Panc1 (cell line): Measurements from ENCODE around the gene BAIAP2. TPM values are rescaled to one million over a fixed set of nuclear protein-coding genes. Genes with fewer than 3 reads are reported as not detected.

Source experiments
- ATAC-seq: fragments of 200-7000 bp; cut with Tn5 transposase; 2 replicates; pipeline ENCODE4 v1.9.1; 2020; ENCODE audit warnings: mild to moderate bottlenecking, moderate library complexity
- BruUV-seq: library from RNA; stranded (reverse); fragments of 400-500 nt; replicated peaks from 2 replicates; lab custom pipeline; 2021; lab: Mats Ljungman, UMichigan
- CTCF ChIA-PET: fragments of 300-600 bp; sonication (Branson Sonifier 250); formaldehyde crosslinking; loops from one replicate; lab custom pipeline; 2022; ENCODE audit warnings: antibody characterized with exemption; lab: Charles Lee
- POLR2A ChIA-PET: fragments of 300-600 bp; sonication (Branson Sonifier 250); formaldehyde crosslinking; loops from one replicate; lab custom pipeline; 2022; ENCODE audit warnings: antibody characterized with exemption; lab: Charles Lee
- DNase-seq: peaks from one replicate; pipeline ENCODE4 v3.0.0-alpha.2; 2010; ENCODE audit warnings: low read depth, low spot score
- H3K27ac ChIP-seq: 2 replicates; pipeline ENCODE4 v1.5.1; 2011; ENCODE audit warnings: mild to moderate bottlenecking, low read length, inconsistent platforms
- H3K27me3 ChIP-seq: fragments of 200-500 bp; sonication (Bioruptor generic); 2 replicates; pipeline ENCODE4 v1.6.0; 2014; ENCODE audit warnings: low read length, inconsistent platforms; ENCODE audit not compliant: control insufficient read depth, insufficient read depth
- H3K36me3 ChIP-seq: fragments of 200-500 bp; sonication (Bioruptor generic); 2 replicates; pipeline ENCODE4 v1.5.1; 2014; ENCODE audit warnings: inconsistent platforms, mild to moderate bottlenecking, low read length, moderate library complexity; ENCODE audit not compliant: control insufficient read depth, insufficient read depth
- H3K4me1 ChIP-seq: 2 replicates; pipeline ENCODE4 v1.5.1; 2011; ENCODE audit warnings: inconsistent platforms, mild to moderate bottlenecking, low read length, moderate library complexity; ENCODE audit not compliant: control insufficient read depth, insufficient read depth
- H3K4me3 ChIP-seq, 2 experiments: 2 replicates each; pipeline ENCODE4 v1.5.1; 2011 to 2012; ENCODE audit warnings: low read depth in 2 of 2, low read length in 2 of 2, mild to moderate bottlenecking in 2 of 2, inconsistent platforms in 1 of 2, moderate library complexity in 1 of 2
- H3K9me3 ChIP-seq: fragments of 200-500 bp; sonication (Bioruptor generic); 2 replicates; pipeline ENCODE4 v1.5.1; 2014; ENCODE audit warnings: low read depth, mild to moderate bottlenecking, inconsistent platforms, low read length, moderate library complexity; ENCODE audit not compliant: control insufficient read depth, insufficient read depth
- CTCF ChIP-seq: fragments of 450-650 bp; IDR thresholded peaks from 2 replicates; pipeline ENCODE4 v1.5.1; 2017; ENCODE audit warnings: mild to moderate bottlenecking
- POLR2AphosphoS5 ChIP-seq: IDR thresholded peaks from 2 replicates; pipeline ENCODE4 v1.6.1; 2012; ENCODE audit warnings: mild to moderate bottlenecking, low read depth, low read length, moderate library complexity
- REST ChIP-seq, 2 experiments: IDR thresholded peaks; 2 replicates each; pipeline ENCODE4 v1.6.1; 2011 to 2012; ENCODE audit warnings: low read depth in 2 of 2, control low read depth in 1 of 2, low read length in 1 of 2, mild to moderate bottlenecking in 1 of 2, moderate library complexity in 1 of 2; ENCODE audit not compliant: insufficient read depth in 1 of 2
- SIN3A ChIP-seq: IDR thresholded peaks from 2 replicates; pipeline ENCODE4 v1.6.1; 2012; ENCODE audit warnings: low read depth, mild to moderate bottlenecking, low read length, moderate library complexity, borderline replicate concordance; ENCODE audit not compliant: insufficient read depth
- TCF7L2 ChIP-seq: IDR thresholded peaks from 2 replicates; pipeline ENCODE4 v1.6.1; 2011; ENCODE audit warnings: mild to moderate bottlenecking, low read depth, low read length, inconsistent platforms
- in situ Hi-C: cut with HindIII; loops from 2 replicates; pipeline ENCODE4 v1.10.0; 2016; ENCODE audit warnings: low sequenced_read_pairs, low pct_unique_long_range_greater_than_20kb
- intact Hi-C: fragments of 100-400 bp; cut with micrococcal nuclease; formaldehyde crosslinking; loops from one replicate; pipeline ENCODE4 v1.10.0; 2022; ENCODE audit not compliant: unreplicated experiment
- total RNA-seq: library from RNA; stranded (reverse); gene quantifications from one replicate; pipeline ENCODE4 v1.2.1, GENCODE V29; 2021; ENCODE audit not compliant: unreplicated experiment

BAIAP2 gene
- total RNA-seq, 1 experiment from 2014 or later = 125 TPM

GRCh38 chr17:81060416-81060815 lies 25.5 kb downstream of the BAIAP2 start:
- BruUV-seq = no TSS peak
- Histone ChIP-seq H3K27me3 (no peaks in the 10 kb centered on the region), H3K36me3 (peaks cover 9% of the 10 kb centered on the region; the same call in 1 of the 2 replicates), H3K4me1 (peaks cover 12% of the 10 kb centered on the region), H3K27ac (no peak overlapping the region), H3K9me3 (no peaks in the 10 kb centered on the region), H3K4me3 (no peak overlapping the region)
- ChIA-PET CTCF (no interaction called here), POLR2A (no interaction called here)
- TF ChIP-seq TCF7L2 (no peak), REST (IDR thresholded peaks at IDR 0.05; ENCODE audit: insufficient read depth in 1 of 2, low read depth in 2 of 2, low read length in 1 of 2) (no peak), SIN3A (no peak), CTCF (no peak), POLR2AphosphoS5 (no peak)
- DNase-seq (no peak), ATAC-seq (no peak)
- in situ Hi-C loops (no loop called here), intact Hi-C loops (no loop called here)

- H3K4me1 ChIP-seq = peaks cover 12% of the 10 kb centered on the region
- no peaks in the 10 kb centered on the region for H3K9me3 ChIP-seq
- no peak overlapping the region for H3K27ac ChIP-seq
- intact Hi-C loops = no loop called here
- H3K36me3 ChIP-seq = peaks cover 9% of the 10 kb centered on the region; the same call in 1 of the 2 replicates
- TF ChIP-seq CTCF = no peak
- TF ChIP-seq TCF7L2 = no peak
- TF ChIP-seq POLR2AphosphoS5 = no peak
- no peak for TF ChIP-seq SIN3A
- in situ Hi-C loops = no loop called here
- ChIA-PET CTCF (no interaction called here), POLR2A (no interaction called here)
- no peak for DNase-seq
- H3K27me3 ChIP-seq = no peaks in the 10 kb centered on the region
- ATAC-seq = no peak
- no peak overlapping the region for H3K4me3 ChIP-seq
- BruUV-seq = no TSS peak
These were observed 26.2 kb downstream of the BAIAP2 start for GRCh38 chr17:81061027-81061735.
